SK-N-SH (cell line): ENCODE measurements around the gene NEURL2. TPM values are rescaled to one million over a fixed set of nuclear protein-coding genes. Genes with fewer than 3 reads are reported as not detected.

Experiments
- CTCF ChIA-PET: fragments of 300-600, 350-600 bp; formaldehyde crosslinking; extraction: SDS; loops from one replicate; lab custom pipeline; 2021; lab: Yijun Ruan, JAX
- POLR2A ChIA-PET: fragments of 350-600 bp; sonication (Branson Sonifier 250); formaldehyde crosslinking; extraction: SDS; loops from one replicate; lab custom pipeline; 2020; ENCODE audit warnings: antibody characterized with exemption, inconsistent platforms; lab: Yijun Ruan, JAX
- DNase-seq: peaks from one replicate; pipeline ENCODE4 v3.0.0; 2012
- H2AFZ ChIP-seq: fragments of 200-600 bp; sonication (generic); 2 replicates; pipeline ENCODE4 v1.8.1; 2016; ENCODE audit warnings: antibody characterized with exemption, mild to moderate bottlenecking, low read depth
- H3F3A ChIP-seq: fragments of 200-600 bp; sonication (generic); replicated peaks from 2 replicates; pipeline ENCODE3; 2016; ENCODE audit warnings: antibody characterized with exemption, mild to moderate bottlenecking; ENCODE audit not compliant: insufficient read depth
- H3K27ac ChIP-seq, 2 experiments: fragments of 200-500 bp in 1 of 2; fragments of 200-600 bp in 1 of 2; sonication (Bioruptor generic) in 1 of 2; sonication (generic), shearing (Covaris generic) in 1 of 2; 2 replicates each; pipeline versions ENCODE4 v1.5.1 to v1.6.1; 2014 to 2016; ENCODE audit warnings: low read depth in 2 of 2, inconsistent platforms in 1 of 2, low read length in 1 of 2, mild to moderate bottlenecking in 1 of 2, mixed read lengths in 1 of 2
- H3K27me3 ChIP-seq: fragments of 200-600 bp; sonication (generic), shearing (Covaris generic); 2 replicates; pipeline ENCODE4 v1.6.1; 2016; ENCODE audit warnings: mixed run types; ENCODE audit not compliant: insufficient read depth
- H3K36me3 ChIP-seq, 2 experiments: fragments of 200-500 bp in 1 of 2; fragments of 200-600 bp in 1 of 2; sonication (Bioruptor generic) in 1 of 2; sonication (generic) in 1 of 2; replicated peaks in 1 of 2; 2 replicates each; pipeline versions ENCODE3 to v1.5.1; 2014 to 2016; ENCODE audit warnings: low read length in 1 of 2, mild to moderate bottlenecking in 1 of 2; ENCODE audit not compliant: insufficient read depth in 2 of 2, control insufficient read depth in 1 of 2
- H3K4me1 ChIP-seq, 2 experiments: fragments of 200-500 bp in 1 of 2; fragments of 200-600 bp in 1 of 2; sonication (Bioruptor generic) in 1 of 2; sonication (generic), shearing (Covaris generic) in 1 of 2; 2 replicates each; pipeline versions ENCODE4 v1.5.1 to v1.6.1; 2014 to 2016; ENCODE audit warnings: low read depth in 1 of 2, low read length in 1 of 2, mixed run types in 1 of 2; ENCODE audit not compliant: insufficient read depth in 2 of 2, control insufficient read depth in 1 of 2
- H3K4me2 ChIP-seq: fragments of 200-600 bp; sonication (generic), shearing (Covaris generic); 2 replicates; pipeline ENCODE4 v1.6.1; 2017; ENCODE audit warnings: mixed run types
- H3K4me3 ChIP-seq, 2 experiments: fragments of 200-500 bp in 1 of 2; fragments of 200-600 bp in 1 of 2; sonication (Bioruptor generic) in 1 of 2; sonication (generic), shearing (Covaris generic) in 1 of 2; 2 replicates each; pipeline versions ENCODE4 v1.5.1 to v1.8.1; 2014 to 2016; ENCODE audit warnings: low read depth in 2 of 2, inconsistent platforms in 1 of 2, low read length in 1 of 2, mild to moderate bottlenecking in 1 of 2, mixed read lengths in 1 of 2, moderate library complexity in 1 of 2
- H3K79me2 ChIP-seq: fragments of 200-600 bp; sonication (generic); 2 replicates; pipeline ENCODE4 v1.8.1; 2017; ENCODE audit warnings: mild to moderate bottlenecking; ENCODE audit not compliant: insufficient read depth
- H3K9ac ChIP-seq: fragments of 200-600 bp; sonication (generic); 2 replicates; pipeline ENCODE4 v1.6.1; 2017; ENCODE audit warnings: mixed run types
- H3K9me2 ChIP-seq: fragments of 200-600 bp; sonication (generic); 2 replicates; pipeline ENCODE4 v1.6.1; 2017; ENCODE audit warnings: mixed run types
- H3K9me3 ChIP-seq: fragments of 200-600 bp; sonication (generic); 2 replicates; pipeline ENCODE4 v1.6.1; 2017; ENCODE audit warnings: mixed run types, mild to moderate bottlenecking, moderate library complexity
- H4K20me1 ChIP-seq: fragments of 200-600 bp; sonication (generic); 2 replicates; pipeline ENCODE4 v1.6.1; 2017; ENCODE audit warnings: mild to moderate bottlenecking, mixed run types; ENCODE audit not compliant: insufficient read depth
- CHD2 ChIP-seq: fragments of 150-350 bp; IDR thresholded peaks from 2 replicates; pipeline ENCODE4 v1.6.1; 2018; ENCODE audit warnings: low read length; ENCODE audit not compliant: partially characterized antibody
- ELF1 ChIP-seq: IDR thresholded peaks from 2 replicates; pipeline ENCODE4 v1.4.0; 2012
- EP300 ChIP-seq, 2 experiments: IDR thresholded peaks; 2 replicates each; pipeline versions ENCODE4 v1.4.0 to v1.6.1; 2012; ENCODE audit warnings: borderline replicate concordance in 1 of 2, low read depth in 1 of 2, low read length in 1 of 2
- GABPA ChIP-seq: IDR thresholded peaks from 2 replicates; pipeline ENCODE4 v1.4.0; 2012; ENCODE audit warnings: low read depth, mild to moderate bottlenecking
- GATA2 ChIP-seq: sonication (generic); formaldehyde crosslinking; IDR thresholded peaks from 2 replicates; pipeline ENCODE4 v1.5.0; 2020; ENCODE audit warnings: mild to moderate bottlenecking, missing genetic modification reagents
- MXI1 ChIP-seq: IDR thresholded peaks from 2 replicates; pipeline ENCODE4 v1.6.1; 2012; ENCODE audit warnings: mild to moderate bottlenecking, low read depth, low read length, improper control_type of control experiment
- NFIC ChIP-seq: IDR thresholded peaks from 2 replicates; pipeline ENCODE4 v1.4.0; 2012; ENCODE audit warnings: borderline replicate concordance
- POLR2AphosphoS5 ChIP-seq: IDR thresholded peaks from 2 replicates; pipeline ENCODE4 v1.6.1; 2012; ENCODE audit warnings: low read depth, low read length
- RCOR1 ChIP-seq: fragments of 150-350 bp; IDR thresholded peaks from 2 replicates; pipeline ENCODE4 v1.6.1; 2017; ENCODE audit warnings: antibody characterized with exemption, low read length
- TAF1 ChIP-seq: IDR thresholded peaks from 2 replicates; pipeline ENCODE4 v1.6.1; 2012; ENCODE audit warnings: low read depth, mild to moderate bottlenecking, low read length, moderate library complexity, borderline replicate concordance
- WGBS: methylation state at CpG from one replicate; pipeline ENCODE4 v1.1.6; 2017; ENCODE audit warnings: low lambda C conversion rate; 5-methylcytosine and 5-hydroxymethylcytosine counted together
- polyA plus RNA-seq, 3 experiments: library from polyadenylated mRNA; depleted of rRNA; stranded (reverse); fragments of >200 nt; gene quantifications; 2 replicates each; pipeline ENCODE4 v1.2.3, GENCODE V29; 2012
- TF ChIP-seq, protein P1 (sequence below): fragments of 150-350 bp; IDR thresholded peaks from 2 replicates; pipeline ENCODE4 v1.6.1; 2016; ENCODE audit warnings: mild to moderate bottlenecking, low read depth, low read length
- TF ChIP-seq, protein P2 (sequence below): fragments of 150-350 bp; IDR thresholded peaks from 2 replicates; pipeline ENCODE4 v1.6.1; 2017; ENCODE audit warnings: antibody characterized with exemption, low read length, low read depth, borderline replicate concordance

NEURL2 gene
- polyA plus RNA-seq, 1 of the 3 experiments (the other 2 are of a cell fraction) = 3.5 TPM

DNA sequence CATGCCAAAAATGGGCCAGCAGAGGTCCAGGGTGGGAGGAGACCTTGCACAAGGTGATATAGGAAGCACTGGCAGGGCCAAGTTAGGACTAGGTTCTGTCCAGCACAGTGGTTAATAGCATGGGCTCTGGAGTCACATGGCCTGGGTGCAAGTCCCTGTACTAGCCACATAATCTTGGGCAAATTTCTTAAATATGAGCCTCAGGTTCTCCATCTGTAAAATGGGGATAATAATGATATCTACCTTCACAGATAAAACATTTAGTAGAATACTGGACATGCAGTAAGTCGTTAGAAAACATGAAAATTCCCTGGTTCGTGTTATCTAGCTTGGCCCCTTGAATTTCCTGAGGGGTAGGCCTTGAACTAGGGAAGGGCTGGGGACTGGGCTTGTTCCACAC, 6.3 kb upstream of the NEURL2 start:
- POLR2A ChIA-PET = no interaction called here
- H3K27me3 ChIP-seq = no peaks in the 10 kb centered on the region

DNA sequence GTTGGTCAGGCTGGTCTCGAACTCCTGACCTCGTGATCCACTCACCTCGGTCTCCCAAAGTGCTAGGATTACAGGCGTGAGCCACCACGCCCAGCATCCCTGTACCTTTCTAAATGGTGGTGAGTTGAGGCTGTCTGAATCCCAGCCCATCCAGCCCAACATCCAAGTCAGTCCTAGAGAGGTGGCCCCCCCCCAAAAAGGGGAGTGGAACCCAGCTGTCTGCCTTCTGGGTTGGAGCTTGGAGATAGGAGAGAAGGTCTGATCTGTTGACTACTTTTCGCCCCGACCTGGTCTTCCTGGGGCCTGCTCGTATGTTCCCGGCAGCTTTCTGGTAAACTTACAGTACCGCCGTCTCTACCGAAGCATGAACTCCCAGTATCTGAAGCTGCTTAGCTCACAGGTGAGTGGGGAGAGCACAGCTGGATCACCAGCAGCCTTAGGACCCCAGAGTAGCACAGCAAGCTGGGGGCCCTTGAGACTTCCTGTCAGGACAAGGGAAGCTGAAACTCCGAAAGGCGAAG, 5.7 kb upstream of the NEURL2 start:
- 98% methylated on average over 14 of the region's 14 CpGs for WGBS

More for the DNA sequence above, 6.3 kb upstream of the NEURL2 start:
- no peak overlapping the region for H3K27ac ChIP-seq
- CTCF ChIA-PET = interaction anchor here (0.6 to 1.2 kb wide), 3 partner anchors 8 to 98 kb away, joined by 3 to 4 read pairs (median 3); no protein-coding TSS in a partner anchor
- H3F3A ChIP-seq = peaks cover 13% of the 10 kb centered on the region
- no peak for DNase-seq
- H3K9ac ChIP-seq = no peak overlapping the region
- H3K36me3 ChIP-seq = peaks cover 24 to 50% of the 10 kb centered on the region in 2 experiments
- H3K79me2 ChIP-seq = peaks cover 3% of the 10 kb centered on the region
- no peaks in the 10 kb centered on the region for H3K9me3 ChIP-seq
- TF ChIP-seq, protein P1, sequence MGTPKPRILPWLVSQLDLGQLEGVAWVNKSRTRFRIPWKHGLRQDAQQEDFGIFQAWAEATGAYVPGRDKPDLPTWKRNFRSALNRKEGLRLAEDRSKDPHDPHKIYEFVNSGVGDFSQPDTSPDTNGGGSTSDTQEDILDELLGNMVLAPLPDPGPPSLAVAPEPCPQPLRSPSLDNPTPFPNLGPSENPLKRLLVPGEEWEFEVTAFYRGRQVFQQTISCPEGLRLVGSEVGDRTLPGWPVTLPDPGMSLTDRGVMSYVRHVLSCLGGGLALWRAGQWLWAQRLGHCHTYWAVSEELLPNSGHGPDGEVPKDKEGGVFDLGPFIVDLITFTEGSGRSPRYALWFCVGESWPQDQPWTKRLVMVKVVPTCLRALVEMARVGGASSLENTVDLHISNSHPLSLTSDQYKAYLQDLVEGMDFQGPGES = no peak
- TF ChIP-seq CHD2 (no peak), POLR2AphosphoS5 (no peak)
- TF ChIP-seq, all 33 proteins: peak for 0
- Histone ChIP-seq H3K4me1 (peaks cover 0 to under 1% of the 10 kb centered on the region in 2 experiments; a peak in 1 of 4 replicates), H4K20me1 (no peaks in the 10 kb centered on the region), H3K4me2 (no peak overlapping the region), H3K9me2 (no peaks in the 10 kb centered on the region), H3K4me3 (no peak overlapping the region), H2AFZ (no peak overlapping the region)
- WGBS = 82% methylated on average over 2 of the region's 2 CpGs

DNA sequence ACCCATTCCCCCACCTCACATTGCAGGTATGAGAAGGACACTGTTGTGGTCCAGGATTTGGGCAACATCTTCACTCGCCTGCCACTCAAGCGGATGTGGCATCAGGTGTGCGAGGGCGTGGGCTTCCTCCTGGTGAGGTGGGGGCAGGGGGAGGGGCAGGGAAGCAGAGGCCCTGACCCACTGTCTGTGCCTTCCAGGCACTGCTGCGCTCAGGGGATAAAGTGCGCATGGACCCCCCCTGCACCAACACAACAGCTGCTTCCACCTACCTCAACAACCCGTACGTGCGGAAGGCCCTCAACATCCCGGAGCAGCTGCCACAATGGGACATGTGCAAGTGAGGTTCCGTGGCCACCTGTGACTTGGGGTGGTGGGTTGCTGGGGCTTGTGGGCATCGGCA, 3.8 kb upstream of the NEURL2 start:
- Histone ChIP-seq H3F3A (peaks cover 7% of the 10 kb centered on the region), H2AFZ (no peak overlapping the region), H3K36me3 (peaks cover 15 to 43% of the 10 kb centered on the region in 2 experiments), H4K20me1 (no peaks in the 10 kb centered on the region), H3K9ac (no peak overlapping the region), H3K27ac (no peak overlapping the region), H3K4me2 (no peak overlapping the region), H3K9me2 (no peaks in the 10 kb centered on the region), H3K27me3 (no peaks in the 10 kb centered on the region), H3K9me3 (no peaks in the 10 kb centered on the region), H3K4me1 (peaks cover 0 to 9% of the 10 kb centered on the region in 2 experiments; a peak in 2 of 4 replicates), H3K4me3 (no peak overlapping the region), H3K79me2 (peaks cover 11% of the 10 kb centered on the region)
- 84% methylated on average over 11 of the region's 12 CpGs for WGBS
- ChIA-PET POLR2A (no interaction called here), CTCF (no interaction called here)
- TF ChIP-seq ELF1 (no peak), EP300 (IDR thresholded peaks at IDR 0.05; ENCODE audit: borderline replicate concordance in 1 of 2, low read depth in 1 of 2, low read length in 1 of 2) (no peak), NFIC (no peak), RCOR1 (no peak), GATA2 (no peak), MXI1 (no peak), POLR2AphosphoS5 (no peak), TAF1 (no peak), GABPA (no peak)
- TF ChIP-seq, protein P2, sequence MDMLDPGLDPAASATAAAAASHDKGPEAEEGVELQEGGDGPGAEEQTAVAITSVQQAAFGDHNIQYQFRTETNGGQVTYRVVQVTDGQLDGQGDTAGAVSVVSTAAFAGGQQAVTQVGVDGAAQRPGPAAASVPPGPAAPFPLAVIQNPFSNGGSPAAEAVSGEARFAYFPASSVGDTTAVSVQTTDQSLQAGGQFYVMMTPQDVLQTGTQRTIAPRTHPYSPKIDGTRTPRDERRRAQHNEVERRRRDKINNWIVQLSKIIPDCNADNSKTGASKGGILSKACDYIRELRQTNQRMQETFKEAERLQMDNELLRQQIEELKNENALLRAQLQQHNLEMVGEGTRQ = no peak
- DNase-seq = no peak

More for the DNA sequence above, 5.7 kb upstream of the NEURL2 start:
- H3K27me3 ChIP-seq = no peaks in the 10 kb centered on the region
- no peak overlapping the region for H2AFZ ChIP-seq
- H3K27ac ChIP-seq = no peak overlapping the region
- H3K9me2 ChIP-seq = no peaks in the 10 kb centered on the region
- H4K20me1 ChIP-seq = no peaks in the 10 kb centered on the region
- no peak overlapping the region for H3K4me3 ChIP-seq
- no peak for DNase-seq
- TF ChIP-seq TAF1 (no peak), NFIC (no peak)
- TF ChIP-seq, all 33 proteins: peak for 0
- ChIA-PET CTCF (interaction anchor here (0.6 to 1.2 kb wide), 2 partner anchors 9 to 29 kb away, joined by 3 to 4 read pairs; no protein-coding TSS in a partner anchor), POLR2A (interaction anchor here (0.7 kb wide), 1 partner anchor 9 kb away, joined by 3 read pairs; no protein-coding TSS in a partner anchor)
- Histone ChIP-seq H3F3A (peaks cover 13% of the 10 kb centered on the region), H3K79me2 (peaks cover 8% of the 10 kb centered on the region), H3K4me1 (peaks cover 0 to 7% of the 10 kb centered on the region in 2 experiments; a peak in 2 of 4 replicates), H3K4me2 (no peak overlapping the region), H3K9ac (no peak overlapping the region), H3K9me3 (no peaks in the 10 kb centered on the region), H3K36me3 (peaks cover 24 to 45% of the 10 kb centered on the region in 2 experiments)
